Activated CD8-positive, alpha-beta memory T cell treated with anti-CD3 and anti-CD28 coated beads, Interleukin-2, amount 50 U/mL, for 48 hours (primary cell): ENCODE results near the gene TMEM121B.

Source experiments
- DNase-seq: peaks from one replicate; pipeline ENCODE4 v3.0.0-alpha.2; 2020

The TMEM121B gene

DNA sequence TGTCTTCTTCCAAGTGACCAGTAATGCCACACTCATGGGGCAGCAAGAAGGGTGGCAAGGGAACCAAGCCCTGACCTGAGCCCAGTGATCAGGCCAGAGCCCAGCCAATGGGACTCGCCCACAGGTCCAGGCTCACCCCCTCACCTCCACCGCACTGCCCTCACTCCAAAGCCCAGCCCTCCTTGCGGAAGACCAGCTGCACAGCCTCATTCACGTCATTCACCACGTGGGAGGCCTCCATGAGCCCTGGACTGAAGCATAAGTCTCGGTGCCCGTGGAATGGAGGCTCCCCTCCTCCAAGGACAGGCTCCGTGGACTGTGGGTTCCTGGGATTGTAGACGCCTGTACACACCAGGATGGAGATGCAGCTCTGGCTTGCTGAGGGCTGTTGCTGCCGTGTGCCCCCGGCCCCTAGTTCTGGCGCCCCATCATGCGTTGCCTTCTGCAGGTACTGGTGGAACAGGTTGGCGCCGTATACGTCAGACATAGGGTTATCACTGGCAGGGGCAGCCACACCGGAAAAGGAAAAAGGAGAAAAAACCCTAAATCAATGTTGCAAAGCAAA, 16.8 kb upstream of the TMEM121B start:
- DNase-seq = no peak

DNA sequence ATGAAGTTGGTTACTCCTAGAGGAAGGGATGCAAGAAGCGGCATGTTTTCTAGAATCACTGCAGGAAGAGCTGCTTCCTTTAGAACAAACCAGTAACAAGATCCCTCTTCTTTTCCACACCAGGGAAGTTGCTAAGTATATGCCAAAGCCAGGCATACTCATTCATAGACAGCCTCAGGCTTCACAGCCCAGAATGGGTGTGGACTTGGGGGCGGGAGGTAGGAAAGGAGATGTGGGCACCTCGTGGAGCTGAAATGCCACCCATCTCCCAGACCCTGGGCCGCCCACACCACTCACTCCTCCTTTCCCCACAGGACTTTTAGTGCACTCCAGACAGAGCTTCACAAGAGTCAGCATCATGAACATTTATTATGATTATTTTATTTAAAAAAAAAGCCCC, 16.0 kb upstream of the TMEM121B start:
- DNase-seq = no peak

DNA sequence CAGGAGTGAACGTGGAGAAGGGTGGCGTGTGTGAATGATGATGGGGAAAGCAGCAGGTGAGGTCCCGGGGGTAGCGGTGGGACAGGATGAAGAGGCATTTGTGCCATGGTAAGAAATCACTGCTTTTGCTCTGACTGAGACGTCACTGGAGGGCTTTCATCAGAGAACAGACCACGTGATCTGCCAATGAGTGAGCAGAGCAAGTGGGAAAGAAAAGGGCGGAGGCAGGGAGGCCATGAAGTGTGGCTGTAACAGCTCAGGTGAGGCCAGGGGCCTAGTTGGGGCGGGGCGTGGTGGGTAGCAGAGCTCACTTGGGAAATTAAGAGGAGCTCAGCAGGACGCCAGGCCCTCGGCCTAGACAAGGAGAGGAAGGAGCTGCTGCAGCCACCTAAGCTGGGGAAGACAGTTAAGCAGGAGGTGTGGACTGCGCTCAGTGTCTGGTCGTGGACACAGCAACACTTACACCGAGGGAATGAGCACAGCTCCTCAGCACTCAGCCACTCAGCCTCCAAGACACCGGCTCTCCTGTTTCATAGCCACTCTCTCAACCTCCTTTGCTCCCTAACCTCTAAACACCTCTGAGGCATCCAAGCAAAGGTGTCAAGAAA, 14.1 kb upstream of the TMEM121B start:
- DNase-seq = no peak

DNA sequence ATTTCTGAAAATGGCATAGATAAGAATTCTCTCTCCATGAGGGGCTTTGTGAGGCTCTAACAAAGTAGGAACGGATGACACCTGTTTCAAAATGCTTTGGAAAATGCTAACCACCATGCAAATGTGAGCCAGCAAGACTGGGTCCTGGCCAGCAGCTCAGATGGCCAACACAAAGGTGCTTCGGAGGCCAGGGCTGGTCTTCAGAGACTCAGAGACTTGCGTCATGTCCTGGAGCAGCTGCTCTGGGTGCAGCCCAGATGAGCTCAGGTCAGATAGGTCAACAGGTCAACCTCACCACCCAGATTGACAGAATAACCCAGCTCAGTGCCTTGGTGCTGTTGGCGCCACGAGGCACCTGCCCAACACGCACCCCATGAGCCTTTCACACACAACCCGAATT, 12.0 kb upstream of the TMEM121B start:
- DNase-seq = no peak

DNA sequence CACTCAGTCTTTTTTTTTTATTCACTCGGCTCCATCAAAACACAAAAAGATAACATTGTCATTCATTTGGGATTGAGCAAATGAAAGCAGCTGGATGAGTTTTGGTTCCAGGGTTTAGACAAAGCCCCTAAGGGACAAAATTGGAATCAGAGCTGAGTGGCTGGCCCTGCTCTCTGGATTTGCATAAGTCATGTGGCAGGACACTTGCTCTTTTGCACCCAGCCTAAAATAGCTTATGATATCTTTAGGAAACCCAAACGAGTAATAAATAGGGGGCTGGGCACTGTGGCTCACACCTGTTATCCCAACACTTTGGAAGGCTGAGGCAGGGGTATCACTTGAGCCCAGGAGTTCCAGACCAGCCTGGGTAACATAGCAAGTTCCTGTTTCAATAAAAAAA, 11.0 kb upstream of the TMEM121B start:
- no peak for DNase-seq

DNA sequence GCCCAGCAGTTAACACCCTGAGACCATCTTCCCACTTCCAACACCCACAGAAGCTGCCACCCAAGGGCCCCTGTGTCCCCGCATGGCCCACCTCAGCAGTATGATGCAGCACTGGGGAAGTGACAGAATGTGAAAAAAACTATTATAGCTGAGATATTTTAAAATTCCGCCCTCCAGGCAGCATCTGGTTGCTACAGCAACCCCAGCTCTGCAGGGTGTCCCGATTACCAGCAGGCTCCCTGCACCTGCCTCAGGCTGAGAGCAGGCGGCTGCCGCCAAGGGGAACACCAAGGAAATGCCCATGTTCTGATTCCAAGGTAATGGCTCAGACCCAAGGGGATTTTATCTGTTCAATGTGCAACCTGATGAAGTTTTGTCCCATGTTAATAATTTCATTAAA, 10.5 kb upstream of the TMEM121B start:
- DNase-seq = no peak

DNA sequence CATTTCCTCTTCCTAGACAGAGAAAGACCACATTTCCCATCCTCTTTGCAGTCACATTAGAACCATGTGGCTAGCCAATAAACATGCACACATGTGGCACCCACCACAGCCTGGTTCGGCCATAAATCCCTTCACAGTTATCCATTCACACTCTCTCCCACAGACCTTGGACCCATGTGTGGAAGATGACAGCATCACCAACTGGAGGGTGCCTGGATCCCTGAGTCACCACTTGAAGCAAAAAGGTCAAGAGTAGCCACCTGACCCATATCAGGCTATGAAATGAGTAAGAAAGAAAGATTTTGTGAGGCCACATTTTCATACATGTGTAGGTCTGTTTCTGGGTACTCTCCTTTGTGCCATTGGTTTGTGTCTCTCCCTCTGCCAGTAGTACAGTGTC, 9.0 kb upstream of the TMEM121B start:
- no peak for DNase-seq

DNA sequence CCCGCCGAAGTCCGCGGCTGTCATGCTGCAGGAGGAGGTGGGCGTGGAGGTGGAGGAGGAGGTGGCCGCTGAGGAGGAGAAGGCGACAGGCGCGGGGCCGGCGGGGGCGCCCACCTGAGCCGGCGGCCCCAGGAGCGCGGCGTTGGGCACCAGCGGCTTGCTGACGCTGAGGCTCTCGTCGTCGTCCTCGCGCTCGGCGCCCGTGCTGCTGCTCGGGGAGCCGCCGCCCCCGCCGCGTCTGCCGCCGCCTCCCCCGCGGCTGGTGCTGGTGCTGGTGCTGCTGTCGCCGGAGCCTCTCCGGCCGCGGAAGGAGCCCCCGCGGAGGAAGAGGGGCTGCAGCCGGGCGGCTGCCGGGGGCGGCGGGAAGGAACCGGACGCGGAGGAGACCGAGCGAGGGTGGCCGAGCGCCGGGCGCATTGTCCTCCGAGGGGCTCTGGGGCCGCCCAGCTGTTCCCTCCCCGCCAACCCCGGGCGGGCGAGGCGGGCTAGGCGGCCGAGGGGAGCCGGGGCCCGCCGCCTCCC, 388 bp downstream of the TMEM121B start:
- DNase-seq = no peak

DNA sequence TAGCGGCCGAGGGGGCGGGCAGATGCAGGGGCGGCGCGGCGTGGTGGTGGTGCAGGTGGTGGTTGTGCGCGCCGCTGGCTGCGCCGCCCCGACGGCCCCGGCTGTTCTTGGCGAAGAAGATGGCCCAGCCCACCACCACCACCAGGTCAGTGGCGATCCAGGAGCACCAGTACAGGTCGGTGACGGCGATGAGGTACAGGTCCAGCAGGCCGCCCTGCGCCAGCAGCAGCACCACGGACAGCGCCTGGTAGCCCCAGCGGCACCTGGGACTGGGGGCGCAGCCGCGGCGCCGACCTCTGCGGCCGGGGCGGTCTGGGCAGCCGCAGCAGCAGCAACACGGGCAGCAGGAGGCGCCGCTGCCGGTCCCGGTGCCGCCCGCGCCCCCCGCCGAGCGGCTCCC, 879 bp downstream of the TMEM121B start:
- DNase-seq = peak; percentile 81

DNA sequence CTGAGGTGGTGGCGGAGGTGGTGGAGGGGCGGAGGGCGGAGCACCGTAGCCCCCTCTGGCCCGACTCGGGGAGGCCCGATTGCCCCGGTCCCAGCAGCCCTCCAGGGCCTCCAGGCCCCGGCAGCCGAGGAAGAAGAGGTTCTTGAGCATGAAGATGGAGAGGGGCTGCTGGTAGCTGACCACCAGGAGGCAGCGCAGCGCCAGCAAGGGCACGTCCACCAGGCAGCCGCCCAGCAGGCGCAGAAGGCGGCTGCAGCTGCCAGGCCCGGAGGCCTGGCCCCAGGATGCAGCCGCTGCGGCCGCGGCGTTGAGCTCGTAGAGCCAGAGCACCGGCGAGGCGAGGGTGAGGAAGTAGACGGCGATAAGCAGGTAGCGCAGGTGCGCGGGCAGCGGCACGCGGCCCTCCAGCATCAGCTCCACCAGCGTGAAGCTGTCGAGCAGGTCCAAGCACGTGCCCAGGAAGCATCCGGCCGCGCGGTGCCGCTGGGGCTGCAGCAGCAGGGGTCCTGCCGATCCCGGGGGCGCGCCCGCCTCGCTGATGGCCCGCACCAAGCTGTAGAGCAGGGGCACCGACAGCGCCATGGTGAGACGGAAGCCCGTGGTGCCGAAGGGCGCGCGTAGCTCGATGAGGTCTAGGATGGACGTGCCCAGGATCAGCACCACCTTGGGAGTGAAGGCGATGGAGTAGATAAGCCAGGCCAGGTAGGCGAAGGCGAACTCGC, 1.5 kb downstream of the TMEM121B start:
- DNase-seq = no peak

DNA sequence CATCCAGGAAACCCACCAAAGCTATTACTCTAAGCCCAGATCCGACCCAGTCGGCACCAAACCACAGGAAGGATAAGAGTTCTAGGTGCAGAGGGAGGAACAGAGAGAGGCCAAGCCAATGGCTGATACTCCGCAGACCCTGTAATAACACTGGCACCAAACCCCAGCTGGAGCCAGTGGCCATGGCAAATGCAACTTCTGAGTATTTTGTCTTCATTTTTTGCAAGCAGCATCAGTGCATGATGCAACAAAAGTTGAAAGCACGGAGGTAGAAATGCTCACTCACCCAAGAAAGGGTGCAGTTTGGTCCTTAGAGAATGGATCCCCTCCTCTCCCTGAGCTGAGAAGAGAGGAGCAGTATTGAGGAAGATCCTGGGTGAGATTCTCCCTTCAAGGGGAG, 2.8 kb downstream of the TMEM121B start:
- DNase-seq = no peak

DNA sequence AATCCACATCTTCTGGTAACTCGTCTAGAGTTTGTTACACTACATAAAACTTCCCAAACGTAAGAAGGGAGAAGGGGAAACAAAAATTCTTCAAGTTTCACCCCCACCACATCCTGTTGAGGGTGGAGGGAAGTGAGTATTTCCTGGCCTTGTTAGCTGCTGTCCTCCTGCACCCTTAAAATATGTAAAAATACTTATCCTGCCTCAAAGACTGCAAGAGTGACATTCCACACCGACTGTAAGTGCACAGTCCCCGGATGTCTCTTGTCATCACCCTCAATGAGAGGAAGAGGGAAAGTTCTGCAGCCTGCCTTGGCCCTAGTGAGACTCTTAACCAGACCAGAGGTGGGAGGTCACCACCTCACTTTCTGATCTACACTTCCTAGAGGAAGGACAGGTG, 3.3 kb downstream of the TMEM121B start:
- no peak for DNase-seq

DNA sequence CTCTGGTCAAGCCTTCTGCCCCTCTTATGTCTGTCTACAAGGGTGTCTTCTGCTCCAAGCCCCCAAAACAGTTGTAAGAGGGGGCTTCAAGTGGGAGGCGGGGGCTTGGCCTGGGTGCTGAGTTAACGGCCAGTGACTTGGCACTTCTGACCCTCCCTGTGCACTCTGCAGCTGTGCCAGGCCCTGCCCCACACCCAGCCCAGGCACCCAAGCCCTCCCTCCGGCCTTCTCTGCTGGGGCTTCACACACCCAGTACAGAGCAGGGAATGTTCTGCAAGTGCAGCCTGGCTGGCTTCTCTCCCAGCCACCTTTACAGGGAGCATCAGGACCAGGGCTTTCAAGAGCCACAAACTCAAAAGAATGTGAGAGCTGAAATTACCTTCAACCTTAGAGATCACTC, 3.8 kb downstream of the TMEM121B start:
- DNase-seq = no peak

DNA sequence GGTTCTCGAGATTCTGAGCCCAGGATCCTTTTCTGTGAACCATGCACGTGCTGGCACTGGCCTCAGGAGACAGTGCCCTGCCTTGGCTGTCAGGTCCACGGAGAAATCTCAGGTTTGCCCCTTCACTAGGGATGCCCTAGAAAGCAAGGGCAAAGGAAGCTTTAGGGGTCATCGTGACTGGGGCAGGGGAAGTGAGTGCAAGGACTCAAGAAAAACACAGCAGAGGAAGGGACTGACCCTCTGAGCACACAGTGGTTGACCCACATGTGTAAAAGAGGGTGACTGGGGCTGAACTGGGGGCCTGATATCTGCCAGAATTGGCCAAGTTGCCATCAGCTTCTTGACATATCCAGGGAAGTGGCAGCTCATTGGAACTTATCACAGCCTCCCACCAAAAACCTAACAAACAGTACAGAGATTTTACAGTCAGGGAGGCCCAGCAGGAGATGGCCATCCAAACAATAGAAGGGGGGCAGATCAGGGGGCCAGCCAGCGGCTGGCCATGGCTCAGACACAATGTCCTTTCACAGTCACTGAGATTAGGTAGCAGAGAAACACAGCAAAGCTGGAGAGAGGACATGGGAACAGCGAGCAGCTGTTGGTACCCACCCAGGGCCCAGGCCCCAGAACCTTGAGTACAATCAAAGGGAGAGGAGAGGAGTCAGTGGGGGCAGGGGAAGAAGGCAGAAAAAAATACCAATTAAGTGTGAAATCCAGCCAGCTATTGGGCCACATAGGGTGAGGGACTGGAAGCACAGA, 4.4 kb downstream of the TMEM121B start:
- DNase-seq = no peak

DNA sequence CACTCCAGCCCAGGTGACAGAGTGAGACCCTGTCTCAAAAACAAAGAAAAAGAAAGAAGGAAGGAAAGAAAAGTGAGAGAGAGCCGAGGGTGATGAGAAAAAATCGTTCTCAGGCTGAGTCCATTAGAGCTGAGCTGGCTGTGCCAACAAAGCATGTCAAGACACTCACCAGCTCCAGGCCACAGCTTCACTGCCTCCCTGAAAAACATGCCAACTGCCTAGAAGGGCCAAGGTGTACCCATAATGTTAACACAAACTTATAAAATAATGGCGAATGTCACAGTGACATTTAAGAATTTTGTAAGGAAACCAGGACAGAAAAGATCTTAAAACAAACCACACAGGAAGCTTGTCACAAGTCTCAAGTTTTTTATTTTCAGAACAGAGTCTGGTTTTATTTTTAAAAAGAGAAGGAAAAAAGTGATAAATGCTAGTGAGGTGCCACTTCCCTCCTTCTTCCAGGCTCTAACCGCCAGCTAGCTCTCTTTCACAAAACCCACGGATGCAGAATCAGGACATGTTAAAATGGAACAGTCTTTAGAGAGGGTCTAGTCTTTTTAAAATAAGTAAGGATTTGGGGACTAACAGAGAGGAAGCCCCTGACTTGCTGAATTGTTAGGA, 5.1 kb downstream of the TMEM121B start:
- DNase-seq = no peak

DNA sequence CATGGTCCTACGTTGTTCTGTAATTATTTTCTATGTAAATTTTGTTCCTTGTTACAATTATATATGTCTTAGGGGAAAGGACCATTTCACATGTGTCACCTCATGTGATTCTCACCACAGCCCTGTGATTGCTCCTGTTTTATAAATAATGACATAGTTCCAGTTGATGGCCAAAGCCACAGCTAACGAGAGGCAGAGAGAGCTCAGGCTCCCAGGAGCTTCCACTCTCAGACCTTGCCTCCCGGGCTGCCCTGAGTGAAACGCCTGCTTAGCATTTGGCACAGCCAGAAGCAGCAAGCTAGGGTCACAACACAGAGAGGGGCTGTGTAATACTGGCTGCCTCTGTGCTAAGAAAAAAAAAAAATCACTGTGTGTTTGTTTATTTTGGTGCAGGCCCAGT, 5.9 kb downstream of the TMEM121B start:
- DNase-seq = no peak

DNA sequence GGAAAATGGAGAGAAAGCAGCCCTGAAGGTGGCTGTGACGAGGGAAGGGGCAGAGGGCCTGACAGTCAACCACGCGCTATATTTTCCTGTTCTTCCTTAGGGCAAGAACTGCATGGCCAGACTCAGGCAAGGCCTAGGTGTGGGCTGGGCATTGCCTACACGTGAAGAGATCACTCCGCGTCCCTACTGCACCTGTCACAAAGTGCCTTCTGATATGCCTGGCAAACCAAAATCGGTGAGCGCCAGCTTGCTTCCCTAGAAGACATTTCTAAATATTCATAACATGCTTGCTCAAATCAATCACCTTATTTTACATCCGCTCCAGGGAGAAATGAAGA, 6.3 kb downstream of the TMEM121B start:
- DNase-seq = no peak

DNA sequence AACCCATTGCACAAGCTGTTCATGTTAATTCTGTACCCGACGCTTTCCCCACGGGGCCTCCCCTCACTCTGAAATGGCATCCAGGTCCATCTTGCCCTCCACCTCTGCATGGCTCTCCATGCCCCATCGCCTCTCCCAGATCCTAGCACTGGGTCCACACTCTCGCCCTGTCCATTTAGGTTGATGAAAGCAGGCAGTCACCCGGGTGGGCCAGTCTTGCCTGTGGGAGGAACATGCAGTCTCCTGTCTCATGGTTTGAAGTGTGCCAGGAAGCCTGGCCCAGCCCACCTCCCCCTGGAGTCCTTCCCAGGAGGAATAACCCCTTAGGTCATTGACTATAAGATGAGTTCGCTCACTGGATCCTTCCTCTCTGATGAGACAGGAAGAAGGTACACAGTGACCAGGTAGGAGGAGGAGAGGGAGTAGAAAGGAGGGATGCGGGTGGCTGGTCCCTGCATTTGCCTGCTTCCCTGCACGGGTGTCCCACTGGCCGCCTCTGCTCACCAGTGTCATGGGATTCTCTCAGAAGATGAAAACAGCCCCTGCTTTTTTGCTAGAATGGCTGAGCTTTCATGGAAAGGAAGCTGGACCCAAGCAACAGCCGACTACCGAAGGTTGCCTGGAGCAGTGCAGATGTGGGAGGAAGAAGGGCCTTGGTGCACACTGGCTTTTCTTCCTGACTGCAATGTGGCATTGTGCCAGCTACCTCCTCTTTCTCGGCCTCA, 6.8 kb downstream of the TMEM121B start:
- no peak for DNase-seq

DNA sequence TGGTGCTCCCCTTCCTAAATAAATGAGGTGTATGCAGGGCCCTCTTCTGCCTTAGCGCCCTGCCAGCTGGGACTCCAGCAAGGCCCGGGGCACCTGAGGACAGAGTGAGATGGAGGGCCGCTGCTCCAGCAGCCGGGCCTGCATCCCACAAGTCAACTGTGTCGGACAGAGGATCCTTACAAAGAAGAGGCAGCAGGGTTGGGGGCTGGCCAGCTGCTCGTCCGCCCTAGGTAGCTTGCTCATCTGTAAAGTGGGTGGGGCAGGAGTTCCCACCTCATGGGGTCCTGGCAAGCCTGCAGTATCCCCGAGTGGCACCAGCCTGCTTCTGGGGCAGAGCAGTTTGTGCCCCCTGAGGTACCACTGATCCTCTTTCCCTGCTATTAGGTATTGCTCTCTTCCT, 7.6 kb downstream of the TMEM121B start:
- DNase-seq = no peak

DNA sequence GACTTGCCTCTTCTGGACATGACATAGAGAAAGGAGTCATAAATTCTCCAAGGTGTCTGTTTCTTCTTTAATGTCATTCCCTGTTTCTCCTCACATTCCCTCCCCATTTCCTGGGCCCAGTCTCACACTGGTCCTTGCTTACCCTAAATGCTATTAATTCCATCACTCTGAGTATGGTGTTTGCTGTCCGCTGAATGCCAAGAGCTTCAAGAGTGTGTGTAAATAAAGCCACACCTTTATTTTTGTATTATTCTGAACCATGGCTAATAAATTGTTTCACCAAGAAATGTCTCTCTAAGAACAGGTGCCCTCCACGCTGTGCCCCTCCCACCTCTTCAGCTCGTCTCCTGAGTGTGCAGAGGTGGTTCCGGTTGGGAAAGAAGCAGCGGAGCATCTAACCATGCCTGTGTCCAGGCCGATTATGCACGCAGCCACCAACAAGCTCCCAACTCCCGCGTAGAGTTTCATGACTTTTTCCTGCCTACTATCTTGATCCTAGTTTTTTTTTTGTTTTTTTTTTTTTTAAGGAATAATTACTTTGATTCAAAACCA, 8.6 kb downstream of the TMEM121B start:
- DNase-seq = no peak

DNA sequence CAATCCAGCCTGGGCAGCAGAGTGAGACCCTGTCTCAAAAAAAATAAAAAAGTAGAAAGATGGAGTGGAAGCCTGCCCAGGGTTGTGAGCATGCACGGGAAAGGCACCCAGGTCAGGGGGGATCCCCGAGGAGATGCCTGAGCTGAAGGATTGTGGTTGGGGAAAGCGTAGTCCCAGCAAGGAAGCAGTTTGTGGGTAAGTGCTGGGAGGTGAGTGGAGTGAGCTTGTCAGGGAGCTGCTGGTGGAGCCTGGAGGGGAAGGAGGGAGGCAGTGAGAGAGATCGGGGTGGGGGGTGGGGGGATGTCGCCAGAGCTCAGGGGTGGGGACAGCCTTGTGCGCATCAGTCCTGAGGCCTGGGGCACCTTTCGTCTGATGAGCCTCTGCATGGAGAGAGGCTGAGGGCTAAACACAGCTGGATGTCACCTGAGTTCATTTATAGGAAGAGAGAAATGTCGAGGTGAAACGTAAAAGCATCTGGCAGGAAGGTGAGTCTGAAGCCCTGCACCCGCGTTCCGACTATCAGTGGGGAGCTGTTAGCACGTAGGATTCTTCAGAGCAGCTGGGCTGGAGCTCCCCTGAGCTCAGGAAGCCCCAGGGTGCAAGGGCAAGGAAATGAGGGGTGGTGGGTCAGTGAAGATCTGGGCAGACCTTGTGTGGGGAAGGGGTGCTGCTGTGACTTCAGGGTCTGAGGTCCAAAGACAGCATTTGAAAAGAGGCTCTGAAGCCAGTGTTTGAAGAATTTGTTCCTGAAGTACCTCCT, 10.2 kb downstream of the TMEM121B start:
- DNase-seq = no peak

DNA sequence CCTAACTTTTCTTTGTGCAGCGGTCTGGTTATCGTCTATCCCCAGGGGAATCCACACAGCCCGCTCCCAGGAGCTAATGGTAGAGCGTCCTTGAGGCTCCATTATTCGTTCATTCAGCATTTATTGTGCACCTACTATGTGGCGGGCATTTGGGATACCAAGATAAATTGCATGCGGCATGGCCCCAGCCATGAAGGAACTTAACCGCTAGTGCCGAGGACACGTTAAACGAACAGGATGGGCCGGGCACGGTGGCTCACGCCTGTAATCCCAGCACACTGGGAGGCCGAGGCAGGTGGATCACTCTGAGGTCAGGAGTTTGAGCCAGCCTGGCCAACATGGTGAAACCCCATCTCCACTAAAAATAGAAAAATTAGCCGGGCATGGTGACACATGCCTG, 11.2 kb downstream of the TMEM121B start:
- no peak for DNase-seq
